Measurements from ENCODE around the gene APOO.

The APOO gene

GRCh38 chrX:23907498-23908218 lies at the start of gene APOO, which contains the start of gene CXorf58:
TSS of gene APOO (minus strand) at chrX:23907938. CDS start at chrX:23907702, 236 bp downstream.
TSS of gene CXorf58 (plus strand) at chrX:23908006. CDS start at chrX:23910303, 2,297 bp downstream.
- Mint-ChIP-seq H3K36me3 (ENCODE audit: low read depth) (peaks cover 18% of the 10 kb centered on the region), H3K9me3 (no peaks in the 10 kb centered on the region), H3K27me3 (ENCODE audit: low read depth, poor library complexity) (no peaks in the 10 kb centered on the region), H3K4me1 (peaks cover 36% of the 10 kb centered on the region), H3K4me3 (peak within 1 kb of the TSS; percentile 93), H3K27ac (peak within 1 kb of the TSS; percentile 98)
- DNase-seq: peak; percentile 98
- TF ChIP-seq CTCF (IDR thresholded peaks at IDR 0.05): peak; percentile 68

GRCh38 chrX:23954396-23954795 lies 46.7 kb upstream of the APOO start:
- no peak for DNase-seq
- no peak overlapping the region for H3K27ac Mint-ChIP-seq
- no peaks in the 10 kb centered on the region for H3K36me3 Mint-ChIP-seq (ENCODE audit: low read depth)
- TF ChIP-seq CTCF (IDR thresholded peaks at IDR 0.05): no peak
- no peaks in the 10 kb centered on the region for H3K9me3 Mint-ChIP-seq
- no peaks in the 10 kb centered on the region for H3K27me3 Mint-ChIP-seq (ENCODE audit: low read depth, poor library complexity)
- peaks cover 12% of the 10 kb centered on the region for H3K4me1 Mint-ChIP-seq
- no peak overlapping the region for H3K4me3 Mint-ChIP-seq

GRCh38 chrX:23953908-23954269 lies 46.2 kb upstream of the APOO start:
- no peak overlapping the region for H3K4me3 Mint-ChIP-seq
- no peaks in the 10 kb centered on the region for H3K36me3 Mint-ChIP-seq (ENCODE audit: low read depth)
- H3K27me3 Mint-ChIP-seq (ENCODE audit: low read depth, poor library complexity): no peaks in the 10 kb centered on the region
- no peak for TF ChIP-seq CTCF (IDR thresholded peaks at IDR 0.05)
- no peaks in the 10 kb centered on the region for H3K9me3 Mint-ChIP-seq
- no peak for DNase-seq
- peaks cover 11% of the 10 kb centered on the region for H3K4me1 Mint-ChIP-seq
- no peak overlapping the region for H3K27ac Mint-ChIP-seq

GRCh38 chrX:23952984-23953907 lies 45.5 kb upstream of the APOO start:
- Mint-ChIP-seq H3K9me3 (no peaks in the 10 kb centered on the region), H3K36me3 (ENCODE audit: low read depth) (no peaks in the 10 kb centered on the region), H3K27ac (peak overlapping the region; percentile 93), H3K27me3 (ENCODE audit: low read depth, poor library complexity) (no peaks in the 10 kb centered on the region), H3K4me1 (peaks cover 11% of the 10 kb centered on the region), H3K4me3 (no peak overlapping the region)
- no peak for DNase-seq
- no peak for TF ChIP-seq CTCF (IDR thresholded peaks at IDR 0.05)

GRCh38 chrX:23952391-23952790 lies 44.7 kb upstream of the APOO start:
- H3K4me3 Mint-ChIP-seq: no peak overlapping the region

More at GRCh38 chrX:23952391-23952790, 44.7 kb upstream of the APOO start:
- DNase-seq: no peak
- TF ChIP-seq CTCF (IDR thresholded peaks at IDR 0.05): no peak
- H3K27me3 Mint-ChIP-seq (ENCODE audit: low read depth, poor library complexity): no peaks in the 10 kb centered on the region
- no peaks in the 10 kb centered on the region for H3K36me3 Mint-ChIP-seq (ENCODE audit: low read depth)
- H3K27ac Mint-ChIP-seq: no peak overlapping the region
- peaks cover 11% of the 10 kb centered on the region for H3K4me1 Mint-ChIP-seq
- H3K9me3 Mint-ChIP-seq: no peaks in the 10 kb centered on the region

Measured in nephron progenitor cell (in vitro differentiated cells).